Parathyroid adenoma (tissue), 2 donors: ENCODE measurements around the gene SERPINI2.

Experiments
- H2AFZ ChIP-seq: fragments of 300-600 bp; sonication (generic); one replicate; pipeline ENCODE4 v1.7.0; 2017; ENCODE audit warnings: antibody characterized with exemption, mild to moderate bottlenecking
- H3K27ac ChIP-seq: fragments of 300-600 bp; sonication (generic); one replicate; pipeline ENCODE4 v1.7.0; 2017
- H3K27me3 ChIP-seq: fragments of 300-600 bp; sonication (generic); one replicate; pipeline ENCODE4 v1.7.0; 2017; ENCODE audit warnings: low read length; ENCODE audit not compliant: control insufficient read depth, insufficient read depth
- H3K36me3 ChIP-seq: fragments of 300-600 bp; sonication (generic); one replicate; pipeline ENCODE4 v1.7.0; 2017; ENCODE audit warnings: low read length; ENCODE audit not compliant: control insufficient read depth, insufficient read depth
- H3K4me1 ChIP-seq: fragments of 300-600 bp; sonication (generic); one replicate; pipeline ENCODE4 v1.7.0; 2017; ENCODE audit warnings: control low read depth
- H3K4me2 ChIP-seq: fragments of 300-600 bp; sonication (generic); one replicate; pipeline ENCODE4 v1.7.0; 2017; ENCODE audit warnings: low read length
- H3K4me3 ChIP-seq: fragments of 300-600 bp; sonication (generic); one replicate; pipeline ENCODE4 v1.7.0; 2017; ENCODE audit warnings: low read depth, low read length
- H3K79me2 ChIP-seq: fragments of 300-600 bp; sonication (generic); one replicate; pipeline ENCODE4 v1.7.0; 2017; ENCODE audit warnings: control low read depth
- H3K9ac ChIP-seq: fragments of 300-600 bp; sonication (generic); one replicate; pipeline ENCODE4 v1.7.0; 2017; ENCODE audit warnings: mild to moderate bottlenecking
- H3K9me3 ChIP-seq: fragments of 300-600 bp; sonication (generic); one replicate; pipeline ENCODE4 v1.7.0; 2017; ENCODE audit warnings: low read length; ENCODE audit not compliant: control insufficient read depth
- TF ChIP-seq, protein P1 (sequence below): fragments of 300-600 bp; sonication (generic); IDR thresholded peaks from one replicate; pipeline ENCODE4 v1.7.0; 2017; ENCODE audit warnings: antibody characterized with exemption, mild to moderate bottlenecking
- donor health status: primary hyperparathyroidism.

The SERPINI2 gene

GRCh38 chr3:167473863-167474262, at the start of gene SERPINI2:
Gene SERPINI2 (minus strand): TSS chr3:167474042. CDS start chr3:167471834, 2,208 bp downstream.
- H3K9me3 ChIP-seq, result no peaks in the 10 kb centered on the region
- H3K4me1 ChIP-seq, result no peaks in the 10 kb centered on the region
- TF ChIP-seq, protein P1, sequence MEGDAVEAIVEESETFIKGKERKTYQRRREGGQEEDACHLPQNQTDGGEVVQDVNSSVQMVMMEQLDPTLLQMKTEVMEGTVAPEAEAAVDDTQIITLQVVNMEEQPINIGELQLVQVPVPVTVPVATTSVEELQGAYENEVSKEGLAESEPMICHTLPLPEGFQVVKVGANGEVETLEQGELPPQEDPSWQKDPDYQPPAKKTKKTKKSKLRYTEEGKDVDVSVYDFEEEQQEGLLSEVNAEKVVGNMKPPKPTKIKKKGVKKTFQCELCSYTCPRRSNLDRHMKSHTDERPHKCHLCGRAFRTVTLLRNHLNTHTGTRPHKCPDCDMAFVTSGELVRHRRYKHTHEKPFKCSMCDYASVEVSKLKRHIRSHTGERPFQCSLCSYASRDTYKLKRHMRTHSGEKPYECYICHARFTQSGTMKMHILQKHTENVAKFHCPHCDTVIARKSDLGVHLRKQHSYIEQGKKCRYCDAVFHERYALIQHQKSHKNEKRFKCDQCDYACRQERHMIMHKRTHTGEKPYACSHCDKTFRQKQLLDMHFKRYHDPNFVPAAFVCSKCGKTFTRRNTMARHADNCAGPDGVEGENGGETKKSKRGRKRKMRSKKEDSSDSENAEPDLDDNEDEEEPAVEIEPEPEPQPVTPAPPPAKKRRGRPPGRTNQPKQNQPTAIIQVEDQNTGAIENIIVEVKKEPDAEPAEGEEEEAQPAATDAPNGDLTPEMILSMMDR, result no peak
- no peaks in the 10 kb centered on the region for H3K27me3 ChIP-seq
- no peak within 1 kb of the TSS for H3K27ac ChIP-seq
- H3K4me2 ChIP-seq, result no peak within 1 kb of the TSS
- no peaks in the 10 kb centered on the region for H3K36me3 ChIP-seq
- H3K9ac ChIP-seq, result no peak within 1 kb of the TSS
- no peak within 1 kb of the TSS for H2AFZ ChIP-seq
- H3K79me2 ChIP-seq, result no peaks in the 10 kb centered on the region
- no peak within 1 kb of the TSS for H3K4me3 ChIP-seq

- Histone ChIP-seq H3K4me2 (no peak overlapping the region), H3K36me3 (no peaks in the 10 kb centered on the region), H3K9ac (no peak overlapping the region), H3K27me3 (no peaks in the 10 kb centered on the region), H3K9me3 (no peaks in the 10 kb centered on the region), H3K4me1 (no peaks in the 10 kb centered on the region), H2AFZ (no peak overlapping the region), H3K27ac (no peak overlapping the region), H3K79me2 (no peaks in the 10 kb centered on the region), H3K4me3 (no peak overlapping the region)
- TF ChIP-seq, protein P1, result no peak
These were observed 47.1 kb upstream of the SERPINI2 start for GRCh38 chr3:167521006-167521355.

GRCh38 chr3:167520266-167521005, 46.6 kb upstream of the SERPINI2 start:
- no peaks in the 10 kb centered on the region for H3K4me1 ChIP-seq
- H3K4me3 ChIP-seq, result no peak overlapping the region
- no peak overlapping the region for H3K4me2 ChIP-seq
- H3K27me3 ChIP-seq, result no peaks in the 10 kb centered on the region
- H2AFZ ChIP-seq, result no peak overlapping the region
- no peak overlapping the region for H3K27ac ChIP-seq
- H3K36me3 ChIP-seq, result no peaks in the 10 kb centered on the region
- no peaks in the 10 kb centered on the region for H3K9me3 ChIP-seq
- TF ChIP-seq, protein P1, result no peak
- H3K79me2 ChIP-seq, result no peaks in the 10 kb centered on the region
- H3K9ac ChIP-seq, result no peak overlapping the region

- no peaks in the 10 kb centered on the region for H3K9me3 ChIP-seq
- no peaks in the 10 kb centered on the region for H3K79me2 ChIP-seq
- no peak overlapping the region for H3K4me3 ChIP-seq
- H2AFZ ChIP-seq, result no peak overlapping the region
- H3K27ac ChIP-seq, result no peak overlapping the region
- no peaks in the 10 kb centered on the region for H3K27me3 ChIP-seq
- no peak overlapping the region for H3K9ac ChIP-seq
- TF ChIP-seq, protein P1, result no peak
- no peaks in the 10 kb centered on the region for H3K36me3 ChIP-seq
- H3K4me1 ChIP-seq, result no peaks in the 10 kb centered on the region
- no peak overlapping the region for H3K4me2 ChIP-seq
These were observed 34.1 kb upstream of the SERPINI2 start for GRCh38 chr3:167507954-167508353.

- H3K4me3 ChIP-seq, result no peak overlapping the region
- no peak overlapping the region for H3K9ac ChIP-seq
- H3K4me1 ChIP-seq, result no peaks in the 10 kb centered on the region
- H3K79me2 ChIP-seq, result no peaks in the 10 kb centered on the region
- TF ChIP-seq, protein P1, result no peak
- H3K36me3 ChIP-seq, result no peaks in the 10 kb centered on the region
- no peak overlapping the region for H2AFZ ChIP-seq
- no peak overlapping the region for H3K27ac ChIP-seq
- no peaks in the 10 kb centered on the region for H3K9me3 ChIP-seq
- H3K27me3 ChIP-seq, result no peaks in the 10 kb centered on the region
- no peak overlapping the region for H3K4me2 ChIP-seq
These were observed 28.6 kb upstream of the SERPINI2 start for GRCh38 chr3:167502401-167502800.
